Ovary (tissue), 9 donors: Measurements from ENCODE around the gene TXNDC2. TPM values are rescaled to one million over a fixed set of nuclear protein-coding genes. Genes with fewer than 3 reads are reported as not detected.

Experiments
- DNase-seq, 5 donors: peaks; one replicate each; pipeline ENCODE4 v3.0.0-alpha.2; 2019 to 2020
- H3K27ac ChIP-seq, 2 donors: fragments of 200-600 bp; one replicate each; pipeline versions ENCODE4 v1.5.1 to v1.8.0; 2019 to 2022
- H3K27me3 ChIP-seq: fragments of 200-600 bp; one replicate; pipeline ENCODE4 v1.8.0; 2022
- H3K36me3 ChIP-seq: fragments of 200-600 bp; sonication (generic); one replicate; pipeline ENCODE4 v1.5.1; 2019
- H3K4me1 ChIP-seq: one replicate; pipeline ENCODE4 v1.8.1; 2013; ENCODE audit warnings: mild to moderate bottlenecking, moderate library complexity; ENCODE audit not compliant: insufficient read depth
- H3K4me3 ChIP-seq: fragments of 200-600 bp; sonication (generic); one replicate; pipeline ENCODE4 v1.5.1; 2017
- H3K9me3 ChIP-seq, 2 donors: fragments of 200-600 bp in 1 of 2; sonication (generic) in 1 of 2; one replicate each; pipeline versions ENCODE4 v1.5.1 to v1.8.1; 2013 to 2019; ENCODE audit warnings: mild to moderate bottlenecking in 1 of 2, moderate library complexity in 1 of 2
- EP300 ChIP-seq: sonication (generic); formaldehyde crosslinking; IDR thresholded peaks from one replicate; pipeline ENCODE4 v1.6.1; 2017; ENCODE audit warnings: antibody characterized with exemption
- POLR2A ChIP-seq: fragments of 450-650 bp; IDR thresholded peaks from one replicate; pipeline ENCODE4 v1.6.1; 2017; ENCODE audit warnings: antibody characterized with exemption, mild to moderate bottlenecking, moderate library complexity
- whole genome bisulfite sequencing, 3 donors: extraction: QIAGEN DNeasy Blood & Tissue Kit in 1 of 3; methylation state at CpG; one replicate each; pipeline versions ENCODE4 v1.1.5 to v1.1.7; 2013 to 2017; 5-methylcytosine and 5-hydroxymethylcytosine counted together
- intact Hi-C, 4 donors: fragments of 100-400 bp; cut with DNase I; formaldehyde crosslinking; loops; one replicate each; pipeline versions ENCODE4 v1.11.0 to v1.15.1; 2022 to 2023
- polyA plus RNA-seq, 2 donors: library from polyadenylated mRNA; stranded (reverse); fragments of 200-250 nt in 1 of 2; fragments of 350-450 nt in 1 of 2; fragmentation: Illumina TruSeq in 1 of 2; extraction: RNeasy Lipid Tissue Mini Kit (QIAGEN cat#74804) in 1 of 2; gene quantifications; one replicate each; pipeline ENCODE4 v1.2.3, GENCODE V29; 2013 to 2014
- total RNA-seq, 7 donors: library from RNA; depleted of rRNA in 2 of 7; stranded (reverse); fragments of >200 nt in 2 of 7; fragmentation: NEBNext Ultra II Directional in 3 of 7; extraction: Animal tissue kit (Norgen Biotek cat#: 25700) in 3 of 7; gene quantifications; one replicate each; pipeline versions ENCODE4 v1.1.0 to v1.2.4, GENCODE V29; 2016 to 2023
- TF ChIP-seq, protein P1 (sequence below), 3 donors: fragments of 450-650 bp in 2 of 3; fragments of 200-600 bp in 1 of 3; IDR thresholded peaks; one replicate each; pipeline versions ENCODE4 v1.5.1 to v1.8.0; 2016 to 2022; ENCODE audit warnings: antibody characterized with exemption in 3 of 3, mild to moderate bottlenecking in 1 of 3
- donor health status: DM: no; HTN: no; CAD: no; lungs with moderate emphysema.
- donor health status: DM: no; HTN: no; CAD: no.
- donor health status: Bipolar disorder and iron deficiency.
- donor health status: DM: yes; HTN: yes; CAD: no.
- donor health status: DM: no; HTN: no; CAD: no.
- donor health status: DM: yes; HTN: yes; CAD: no.

Gene TXNDC2
- total and polyA plus RNA-seq, 9 donors = 0.10 to 0.91 (median 0.36) TPM; not detected in 1

DNA sequence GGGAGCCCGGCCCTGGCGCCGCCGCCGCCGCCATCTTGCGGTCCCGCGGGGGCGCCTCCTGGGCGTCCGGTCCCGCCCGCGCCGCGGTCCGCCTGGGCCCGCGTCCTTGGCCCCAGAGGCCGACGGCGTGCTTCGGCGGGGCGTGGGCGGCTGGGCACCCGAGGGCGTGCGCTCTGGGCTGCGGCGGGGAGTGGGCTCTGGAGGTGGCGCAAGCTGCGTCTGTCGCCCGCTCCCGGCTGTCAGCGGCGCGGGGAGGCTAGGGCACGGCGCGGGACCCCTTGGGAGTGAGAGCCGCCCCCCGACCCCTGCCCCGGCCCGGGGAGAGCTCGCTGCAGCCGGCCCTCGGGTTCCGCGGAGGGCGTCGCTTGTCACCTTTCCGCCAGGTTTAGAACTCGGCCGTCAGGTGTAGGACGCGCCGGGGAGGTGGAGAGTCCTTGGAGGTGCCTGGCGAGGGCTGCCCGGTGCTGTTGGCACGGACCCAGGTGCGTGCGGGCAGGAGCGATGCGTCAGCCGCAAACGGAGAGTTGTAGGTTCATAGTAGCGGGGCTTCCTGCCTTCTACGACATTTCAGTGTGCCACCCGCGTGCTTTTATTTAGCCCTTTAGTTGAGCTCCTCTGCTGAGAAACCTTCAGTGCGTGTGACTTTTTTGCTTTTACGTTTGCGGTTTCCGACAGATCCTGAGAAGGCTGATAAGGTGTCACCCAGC lies 29.0 kb downstream of the TXNDC2 start:
- H3K4me1 ChIP-seq = peaks cover 11% of the 10 kb centered on the region
- intact Hi-C loops = loop anchor here in 1 of 4 donors (10.0 kb wide), 1 partner anchor 210 kb away; the partner anchor contains the start of gene RAB31
- DNase-seq = peak; percentile 74 to 82 (median 81)

GRCh38 chr18:9915291-9916076 lies 29.7 kb downstream of the TXNDC2 start:
- peaks cover 13% of the 10 kb centered on the region for H3K4me1 ChIP-seq
- no peak for DNase-seq
- WGBS, 3 donors = 3 to 8% (median 4%) methylated on average over 5 of the region's 5 CpGs
- H3K27me3 ChIP-seq = no peaks in the 10 kb centered on the region
- peak overlapping the region; percentile 99 to 100 for H3K27ac ChIP-seq
- no peak for TF ChIP-seq POLR2A
- TF ChIP-seq EP300 = no peak
- TF ChIP-seq, protein P1, sequence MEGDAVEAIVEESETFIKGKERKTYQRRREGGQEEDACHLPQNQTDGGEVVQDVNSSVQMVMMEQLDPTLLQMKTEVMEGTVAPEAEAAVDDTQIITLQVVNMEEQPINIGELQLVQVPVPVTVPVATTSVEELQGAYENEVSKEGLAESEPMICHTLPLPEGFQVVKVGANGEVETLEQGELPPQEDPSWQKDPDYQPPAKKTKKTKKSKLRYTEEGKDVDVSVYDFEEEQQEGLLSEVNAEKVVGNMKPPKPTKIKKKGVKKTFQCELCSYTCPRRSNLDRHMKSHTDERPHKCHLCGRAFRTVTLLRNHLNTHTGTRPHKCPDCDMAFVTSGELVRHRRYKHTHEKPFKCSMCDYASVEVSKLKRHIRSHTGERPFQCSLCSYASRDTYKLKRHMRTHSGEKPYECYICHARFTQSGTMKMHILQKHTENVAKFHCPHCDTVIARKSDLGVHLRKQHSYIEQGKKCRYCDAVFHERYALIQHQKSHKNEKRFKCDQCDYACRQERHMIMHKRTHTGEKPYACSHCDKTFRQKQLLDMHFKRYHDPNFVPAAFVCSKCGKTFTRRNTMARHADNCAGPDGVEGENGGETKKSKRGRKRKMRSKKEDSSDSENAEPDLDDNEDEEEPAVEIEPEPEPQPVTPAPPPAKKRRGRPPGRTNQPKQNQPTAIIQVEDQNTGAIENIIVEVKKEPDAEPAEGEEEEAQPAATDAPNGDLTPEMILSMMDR (IDR thresholded peaks at IDR 0.05) = no peak
- H3K9me3 ChIP-seq = no peaks in the 10 kb centered on the region
- intact Hi-C loops = loop anchor here in 1 of 4 donors (10.0 kb wide), 1 partner anchor 211 kb away; the partner anchor contains the start of gene RAB31
- H3K36me3 ChIP-seq = no peaks in the 10 kb centered on the region
- H3K4me3 ChIP-seq = peak overlapping the region; percentile 67

More for the DNA sequence above, 29.0 kb downstream of the TXNDC2 start:
- 0 to 1% (median 1%) methylated on average over 46 to 77 of the region's 77 CpGs for WGBS, 3 donors
- Histone ChIP-seq H3K4me3 (peak overlapping the region; percentile 67), H3K27ac (peak overlapping the region; percentile 99 to 100), H3K27me3 (no peaks in the 10 kb centered on the region), H3K36me3 (no peaks in the 10 kb centered on the region), H3K9me3 (no peaks in the 10 kb centered on the region)
- TF ChIP-seq, protein P1 (IDR thresholded peaks at IDR 0.05) = no peak
- TF ChIP-seq EP300 = no peak
- TF ChIP-seq POLR2A = no peak

DNA sequence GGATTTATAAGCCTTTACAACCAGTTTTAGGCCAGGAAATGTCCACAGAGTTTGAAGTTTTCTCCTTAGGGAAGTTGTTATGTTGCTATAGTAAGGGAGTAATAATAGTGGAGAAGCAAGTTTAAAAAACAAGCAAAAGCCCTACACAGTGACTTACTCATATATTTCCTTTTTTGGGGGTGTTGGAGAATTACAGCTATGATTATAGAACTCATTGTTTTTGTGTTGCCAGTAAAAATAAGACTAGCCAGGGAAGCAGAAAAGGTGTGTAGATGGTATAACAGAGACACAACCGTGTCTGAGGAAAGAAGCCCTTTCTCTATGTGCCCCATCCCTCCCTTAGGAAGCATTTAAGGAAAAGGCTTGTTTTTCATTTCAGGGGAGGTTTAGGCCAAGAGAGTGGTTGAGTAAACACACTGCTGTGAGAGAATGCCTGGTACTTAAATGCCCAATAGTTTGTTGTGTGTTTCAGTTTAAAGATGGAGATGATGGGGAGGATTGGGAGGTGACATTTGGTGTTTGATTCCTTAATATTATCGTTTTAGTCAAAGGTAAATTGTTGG lies 30.4 kb downstream of the TXNDC2 start:
- H3K27ac ChIP-seq = peak overlapping the region in 1 of 2 donors; percentile 42
- intact Hi-C loops = loop anchor here in 1 of 4 donors (10.0 kb wide), 1 partner anchor 211 kb away; the partner anchor contains the start of gene RAB31
- no peaks in the 10 kb centered on the region for H3K27me3 ChIP-seq
- no peak for DNase-seq
- TF ChIP-seq, protein P1 (IDR thresholded peaks at IDR 0.05) = no peak
- TF ChIP-seq EP300 = no peak
- no peak for TF ChIP-seq POLR2A
- no peaks in the 10 kb centered on the region for H3K36me3 ChIP-seq
- peaks cover 13% of the 10 kb centered on the region for H3K4me1 ChIP-seq
- no peaks in the 10 kb centered on the region for H3K9me3 ChIP-seq
- 1 to 8% (median 4%) methylated on average over 2 of the region's 2 CpGs for WGBS, 3 donors
- H3K4me3 ChIP-seq = peak overlapping the region; percentile 67

GRCh38 chr18:9916808-9917207 lies 31.0 kb downstream of the TXNDC2 start:
- no peaks in the 10 kb centered on the region for H3K36me3 ChIP-seq
- H3K27ac ChIP-seq = no peak overlapping the region
- intact Hi-C loops = loop anchor here in 1 of 4 donors (10.0 kb wide), 1 partner anchor 212 kb away; the partner anchor contains the start of gene RAB31
- TF ChIP-seq, protein P1 (IDR thresholded peaks at IDR 0.05) = no peak
- no peak for TF ChIP-seq EP300
- TF ChIP-seq POLR2A = no peak
- DNase-seq = no peak
- no peaks in the 10 kb centered on the region for H3K9me3 ChIP-seq
- H3K4me1 ChIP-seq = peaks cover 13% of the 10 kb centered on the region
- H3K27me3 ChIP-seq = no peaks in the 10 kb centered on the region
- WGBS, 3 donors = 56 to 69% (median 58%) methylated on average over 3 of the region's 3 CpGs
- no peak overlapping the region for H3K4me3 ChIP-seq
